Ammon's horn (tissue), 1 donor: Measurements from ENCODE around the gene SORBS1.

Source experiments
- DNase-seq: peaks from one replicate; pipeline ENCODE4 v3.0.0-alpha.2; 2016; ENCODE audit warnings: low spot score

The SORBS1 gene

GRCh38 chr10:95289921-95290421 is 271.2 kb downstream of the SORBS1 start:
- DNase-seq, result no peak

- no peak for DNase-seq
Observed at GRCh38 chr10:95289003-95289920, 271.9 kb downstream of the SORBS1 start.

GRCh38 chr10:95288303-95288702 is 272.9 kb downstream of the SORBS1 start:
- DNase-seq, result no peak

GRCh38 chr10:95287281-95287680 is 273.9 kb downstream of the SORBS1 start:
- no peak for DNase-seq

- DNase-seq, result no peak
Observed at GRCh38 chr10:95286707-95287106, 274.5 kb downstream of the SORBS1 start.

GRCh38 chr10:95285556-95285955 is 275.6 kb downstream of the SORBS1 start:
- DNase-seq, result no peak

- no peak for DNase-seq
Observed at GRCh38 chr10:95284807-95285206, 276.4 kb downstream of the SORBS1 start.

- no peak for DNase-seq
Observed at GRCh38 chr10:95282107-95282506, 279.1 kb downstream of the SORBS1 start.

GRCh38 chr10:95281206-95281605 is 280.0 kb downstream of the SORBS1 start:
- no peak for DNase-seq

GRCh38 chr10:95280637-95281036 is 280.5 kb downstream of the SORBS1 start:
- DNase-seq, result no peak

- no peak for DNase-seq
Observed at GRCh38 chr10:95279042-95279820, 281.9 kb downstream of the SORBS1 start.

- no peak for DNase-seq
Observed at GRCh38 chr10:95278061-95278988, 282.8 kb downstream of the SORBS1 start.

GRCh38 chr10:95277614-95278013 is 283.6 kb downstream of the SORBS1 start:
- DNase-seq, result no peak

- no peak for DNase-seq
Observed at GRCh38 chr10:95277201-95277570, 284.0 kb downstream of the SORBS1 start.

- DNase-seq, result no peak
Observed at GRCh38 chr10:95276367-95277200, 284.6 kb downstream of the SORBS1 start.

- DNase-seq, result no peak
Observed at GRCh38 chr10:95275726-95276366, 285.3 kb downstream of the SORBS1 start.

- no peak for DNase-seq
Observed at GRCh38 chr10:95273393-95274312, 287.5 kb downstream of the SORBS1 start.

- DNase-seq, result no peak
Observed at GRCh38 chr10:95268438-95268837, 292.7 kb downstream of the SORBS1 start.

GRCh38 chr10:95267251-95267650 is 293.9 kb downstream of the SORBS1 start:
- DNase-seq, result no peak
